Measurements from ENCODE around the gene TGFB3. TPM values are rescaled to one million over a fixed set of nuclear protein-coding genes. Genes with fewer than 3 reads are reported as not detected.

TGFB3 gene
- total and polyA plus RNA-seq, 4 donors = 2.1 to 5.8 (median 3.2) TPM

- Histone ChIP-seq H3K9ac (ENCODE audit: low read depth in 1 of 2, low read length in 2 of 2) (no peak overlapping the region), H3K27me3 (ENCODE audit: control insufficient read depth in 4 of 4, insufficient read depth in 4 of 4, low read length in 3 of 4) (no peaks in the 10 kb centered on the region), H3K4me3 (ENCODE audit: low read depth in 1 of 3, low read length in 3 of 3) (no peak overlapping the region), H3K27ac (ENCODE audit: low read depth in 1 of 2, low read length in 2 of 2) (no peak overlapping the region), H3K9me3 (ENCODE audit: control insufficient read depth in 4 of 4, low read length in 3 of 4) (no peaks in the 10 kb centered on the region), H3K4me1 (ENCODE audit: control insufficient read depth in 4 of 4, insufficient read depth in 4 of 4, low read length in 3 of 4) (peaks cover 0 to 33% (median 12%) of the 10 kb centered on the region in 4 donors), H3K36me3 (ENCODE audit: control insufficient read depth in 4 of 4, insufficient read depth in 3 of 4, low read depth in 1 of 4, low read length in 3 of 4) (no peaks in the 10 kb centered on the region)
- 74% methylated on average over 8 of the region's 8 CpGs for WGBS
- DNase-seq (ENCODE audit: low spot score) = no peak
- TF ChIP-seq JUND (IDR thresholded peaks at IDR 0.05) = no peak
- TF ChIP-seq MAX (IDR thresholded peaks at IDR 0.05) = no peak
- no peak for TF ChIP-seq RAD21 (IDR thresholded peaks at IDR 0.05)
- TF ChIP-seq FOXA2 (IDR thresholded peaks at IDR 0.05) = no peak
- TF ChIP-seq CTCF (IDR thresholded peaks at IDR 0.05; ENCODE audit: low read depth, low read length, missing input control) = no peak
- no peak for TF ChIP-seq YY1 (IDR thresholded peaks at IDR 0.05)
- no peak for TF ChIP-seq REST (IDR thresholded peaks at IDR 0.05)
Observed at GRCh38 chr14:75976826-75977581, 4.8 kb downstream of the TGFB3 start.

- TF ChIP-seq MAX (IDR thresholded peaks at IDR 0.05) = no peak
- Histone ChIP-seq H3K4me1 (ENCODE audit: control insufficient read depth in 4 of 4, insufficient read depth in 4 of 4, low read length in 3 of 4) (peaks cover 0 to 9% (median 6%) of the 10 kb centered on the region in 4 donors), H3K9me3 (ENCODE audit: control insufficient read depth in 4 of 4, low read length in 3 of 4) (no peaks in the 10 kb centered on the region), H3K9ac (ENCODE audit: low read depth in 1 of 2, low read length in 2 of 2) (no peak overlapping the region), H3K36me3 (ENCODE audit: control insufficient read depth in 4 of 4, insufficient read depth in 3 of 4, low read depth in 1 of 4, low read length in 3 of 4) (peaks cover 0 to 10% (median 2%) of the 10 kb centered on the region in 4 donors), H3K27ac (ENCODE audit: low read depth in 1 of 2, low read length in 2 of 2) (no peak overlapping the region), H3K27me3 (ENCODE audit: control insufficient read depth in 4 of 4, insufficient read depth in 4 of 4, low read length in 3 of 4) (no peaks in the 10 kb centered on the region), H3K4me3 (ENCODE audit: low read depth in 1 of 3, low read length in 3 of 3) (no peak overlapping the region)
- WGBS = 69% methylated on average over 7 of the region's 7 CpGs
- no peak for DNase-seq (ENCODE audit: low spot score)
Observed at GRCh38 chr14:75972801-75973421, 8.9 kb downstream of the TGFB3 start.

GRCh38 chr14:75971509-75971908, 10.3 kb downstream of the TGFB3 start:
- Histone ChIP-seq H3K4me1 (ENCODE audit: control insufficient read depth in 4 of 4, insufficient read depth in 4 of 4, low read length in 3 of 4) (no peaks in the 10 kb centered on the region), H3K36me3 (ENCODE audit: control insufficient read depth in 4 of 4, insufficient read depth in 3 of 4, low read depth in 1 of 4, low read length in 3 of 4) (peaks cover 0 to 21% (median 2%) of the 10 kb centered on the region in 4 donors), H3K9ac (ENCODE audit: low read depth in 1 of 2, low read length in 2 of 2) (no peak overlapping the region), H3K27me3 (ENCODE audit: control insufficient read depth in 4 of 4, insufficient read depth in 4 of 4, low read length in 3 of 4) (no peaks in the 10 kb centered on the region), H3K4me3 (ENCODE audit: low read depth in 1 of 3, low read length in 3 of 3) (no peak overlapping the region), H3K27ac (ENCODE audit: low read depth in 1 of 2, low read length in 2 of 2) (no peak overlapping the region), H3K9me3 (ENCODE audit: control insufficient read depth in 4 of 4, low read length in 3 of 4) (no peaks in the 10 kb centered on the region)
- 96% methylated on average over 15 of the region's 15 CpGs for WGBS
- no peak for DNase-seq (ENCODE audit: low spot score)
- TF ChIP-seq ATF3 (IDR thresholded peaks at IDR 0.05) (no peak), CTCF (IDR thresholded peaks at IDR 0.05; ENCODE audit: low read depth, low read length, missing input control) (no peak), JUND (IDR thresholded peaks at IDR 0.05) (no peak), RAD21 (IDR thresholded peaks at IDR 0.05) (no peak), FOXA1 (IDR thresholded peaks at IDR 0.05) (no peak), MAX (IDR thresholded peaks at IDR 0.05) (no peak), SP1 (IDR thresholded peaks at IDR 0.05) (no peak), YY1 (IDR thresholded peaks at IDR 0.05) (no peak), GABPA (IDR thresholded peaks at IDR 0.05 in 1 of 2, conservative IDR thresholded peaks at IDR 0.05 in 1 of 2) (no peak), EGR1 (IDR thresholded peaks at IDR 0.05; ENCODE audit: low read depth in 2 of 2) (no peak), ZBTB33 (IDR thresholded peaks at IDR 0.05) (no peak)

All from liver (tissue), 9 donors.